ENCODE results near the gene SCYGR5. TPM values are rescaled to one million over a fixed set of nuclear protein-coding genes. Genes with fewer than 3 reads are reported as not detected.

Gene SCYGR5
- total RNA-seq, 2 donors from 2014 or later, result not detected

GRCh38 chr2:227687189-227687588, 20.6 kb downstream of the SCYGR5 start:
- no peaks in the 10 kb centered on the region for H3K36me3 Mint-ChIP-seq (ENCODE audit: low read depth)
- H3K4me3 ChIP-seq (ENCODE audit: low read length), result no peak overlapping the region
- no peaks in the 10 kb centered on the region for H3K9me3 ChIP-seq (ENCODE audit: control insufficient read depth, low read length)
- DNase-seq, result no peak
- no peaks in the 10 kb centered on the region for H3K27me3 ChIP-seq (ENCODE audit: control insufficient read depth, insufficient read depth, low read length, poor library complexity, severe bottlenecking)
- H3K36me3 ChIP-seq (ENCODE audit: control insufficient read depth, insufficient read depth, low read length), result no peaks in the 10 kb centered on the region
- no peak overlapping the region for H3K4me3 Mint-ChIP-seq
- TF ChIP-seq CTCF (conservative IDR thresholded peaks at IDR 0.05), result no peak
- no peaks in the 10 kb centered on the region for H3K9me3 Mint-ChIP-seq
- no peaks in the 10 kb centered on the region for H3K27me3 Mint-ChIP-seq (ENCODE audit: insufficient read depth)
- no peak overlapping the region for H3K9ac ChIP-seq (ENCODE audit: extremely low read depth, low read length, poor library complexity, severe bottlenecking)
- H3K27ac Mint-ChIP-seq, result no peak overlapping the region
- peaks cover 3% of the 10 kb centered on the region for H3K4me1 ChIP-seq (ENCODE audit: control insufficient read depth, insufficient read depth, low read length)
- peaks cover 4% of the 10 kb centered on the region for H3K4me1 Mint-ChIP-seq
- H3K27ac ChIP-seq (ENCODE audit: low read depth, low read length), result no peak overlapping the region
- WGBS, 2 experiments (ENCODE audit: insufficient coverage in 1 of 2, insufficient read length in 1 of 2), result 95% methylated on average over 3 of the region's 3 CpGs; no CpG with 5 or more reads in 1 of the 2 experiments

- no peak for TF ChIP-seq CTCF (conservative IDR thresholded peaks at IDR 0.05)
- H3K36me3 ChIP-seq (ENCODE audit: control insufficient read depth, insufficient read depth, low read length), result no peaks in the 10 kb centered on the region
- WGBS, 2 experiments (ENCODE audit: insufficient coverage in 1 of 2, insufficient read length in 1 of 2), result 85% methylated on average over 2 of the region's 2 CpGs; no CpG with 5 or more reads in 1 of the 2 experiments
- H3K9me3 ChIP-seq (ENCODE audit: control insufficient read depth, low read length), result no peaks in the 10 kb centered on the region
- no peak overlapping the region for H3K27ac ChIP-seq (ENCODE audit: low read depth, low read length)
- H3K4me3 Mint-ChIP-seq, result no peak overlapping the region
- DNase-seq, result no peak
- peaks cover 2% of the 10 kb centered on the region for H3K9me3 Mint-ChIP-seq
- no peaks in the 10 kb centered on the region for H3K27me3 Mint-ChIP-seq (ENCODE audit: insufficient read depth)
- H3K9ac ChIP-seq (ENCODE audit: extremely low read depth, low read length, poor library complexity, severe bottlenecking), result no peak overlapping the region
- no peaks in the 10 kb centered on the region for H3K4me1 Mint-ChIP-seq
- no peak overlapping the region for H3K4me3 ChIP-seq (ENCODE audit: low read length)
- no peaks in the 10 kb centered on the region for H3K36me3 Mint-ChIP-seq (ENCODE audit: low read depth)
- no peaks in the 10 kb centered on the region for H3K27me3 ChIP-seq (ENCODE audit: control insufficient read depth, insufficient read depth, low read length, poor library complexity, severe bottlenecking)
- no peaks in the 10 kb centered on the region for H3K4me1 ChIP-seq (ENCODE audit: control insufficient read depth, insufficient read depth, low read length)
- H3K27ac Mint-ChIP-seq, result no peak overlapping the region
Observed at GRCh38 chr2:227696990-227697679, 30.5 kb downstream of the SCYGR5 start.

- no peaks in the 10 kb centered on the region for H3K9me3 ChIP-seq (ENCODE audit: control insufficient read depth, low read length)
- H3K9ac ChIP-seq (ENCODE audit: extremely low read depth, low read length, poor library complexity, severe bottlenecking), result no peak overlapping the region
- no peaks in the 10 kb centered on the region for H3K4me1 ChIP-seq (ENCODE audit: control insufficient read depth, insufficient read depth, low read length)
- Mint-ChIP-seq H3K27me3 (ENCODE audit: insufficient read depth) (no peaks in the 10 kb centered on the region), H3K36me3 (ENCODE audit: low read depth) (no peaks in the 10 kb centered on the region), H3K4me1 (peaks cover 2% of the 10 kb centered on the region), H3K4me3 (no peak overlapping the region), H3K27ac (no peak overlapping the region), H3K9me3 (peaks cover 3% of the 10 kb centered on the region)
- no peaks in the 10 kb centered on the region for H3K27me3 ChIP-seq (ENCODE audit: control insufficient read depth, insufficient read depth, low read length, poor library complexity, severe bottlenecking)
- no peaks in the 10 kb centered on the region for H3K36me3 ChIP-seq (ENCODE audit: control insufficient read depth, insufficient read depth, low read length)
- WGBS, 2 experiments (ENCODE audit: insufficient coverage in 1 of 2, insufficient read length in 1 of 2), result 88% methylated on average over 2 of the region's 3 CpGs; no CpG with 5 or more reads in 1 of the 2 experiments
- H3K27ac ChIP-seq (ENCODE audit: low read depth, low read length), result no peak overlapping the region
- TF ChIP-seq CTCF (conservative IDR thresholded peaks at IDR 0.05), result no peak
- DNase-seq, result no peak
- no peak overlapping the region for H3K4me3 ChIP-seq (ENCODE audit: low read length)
Observed at GRCh38 chr2:227701556-227701955, 35.0 kb downstream of the SCYGR5 start.

Data from endodermal cell (in vitro differentiated cells).